Measurements from ENCODE around the gene RBM12.
"Not testable (repeated sequence)": the region's sequence is repeated elsewhere in the genome, so short reads cannot be mapped to it uniquely, and the experiment has no call there.

Gene RBM12

DNA sequence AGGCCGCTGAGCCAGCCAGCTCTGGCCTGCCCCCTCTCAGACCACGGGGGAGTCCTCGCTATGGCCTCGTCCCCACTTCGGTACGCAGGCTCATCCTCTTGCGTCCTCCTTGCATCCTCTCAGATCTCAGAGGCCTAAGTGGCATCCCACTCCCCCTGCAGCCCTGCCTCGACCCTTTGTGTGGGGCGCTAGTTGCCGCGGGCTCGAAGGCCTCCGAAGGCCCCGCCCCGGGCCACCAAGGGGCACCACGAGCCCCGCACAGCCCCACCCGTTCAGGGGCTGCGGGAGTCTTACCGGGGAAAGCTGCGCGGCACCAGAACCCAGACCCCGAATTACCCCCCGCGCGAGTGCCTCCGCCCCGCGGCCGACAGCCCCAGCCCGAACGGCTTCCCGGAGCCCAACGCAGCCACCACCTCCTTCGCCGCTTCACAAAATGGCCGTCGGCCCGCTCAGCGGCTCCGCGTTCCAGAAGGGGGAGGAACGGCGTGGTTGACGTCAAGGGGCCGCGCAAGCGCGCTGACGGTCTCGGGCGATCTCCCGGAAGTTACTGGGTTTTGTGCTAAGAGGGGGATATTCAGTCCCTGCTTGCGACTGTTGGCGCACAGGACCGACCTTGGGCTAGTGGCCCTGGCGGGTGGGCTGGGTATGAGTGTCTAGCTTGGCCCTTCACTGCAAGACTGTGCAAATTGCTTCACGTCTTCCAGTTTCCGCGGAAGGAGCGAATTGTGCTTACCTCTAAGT lies at the start of gene RBM12, which contains the start of gene CPNE1:
TSS of gene RBM12 (minus strand) at position 435 of the 741 bp plus-strand sequence. CDS start 9,578 bp downstream, outside the sequence.
TSS of gene CPNE1 (minus strand) at position 435 of the 741 bp plus-strand sequence. CDS start 31,977 bp downstream, outside the sequence.
- DNase-seq (ENCODE audit: low read depth): peak; percentile 70

DNA sequence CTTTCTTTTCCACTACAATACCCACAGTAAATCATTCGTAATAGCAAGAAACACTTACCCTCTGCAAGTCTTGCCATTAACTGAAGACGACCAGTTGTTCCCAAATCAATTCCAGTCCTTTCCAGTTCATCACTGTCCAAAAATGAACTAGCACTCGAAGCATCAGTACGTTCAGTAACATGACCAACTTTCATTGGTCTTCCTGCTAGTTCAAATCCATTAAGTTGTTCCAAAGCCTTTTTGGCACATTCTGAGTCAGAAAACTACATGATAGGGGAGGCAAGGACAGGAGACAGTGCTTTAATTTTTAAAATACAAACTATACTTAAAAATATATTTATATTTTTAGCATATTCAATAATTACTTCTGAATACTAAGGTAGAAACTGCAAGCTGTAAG lies 49.4 kb upstream of the RBM12 start:
- no peak for DNase-seq (ENCODE audit: low read depth)

DNA sequence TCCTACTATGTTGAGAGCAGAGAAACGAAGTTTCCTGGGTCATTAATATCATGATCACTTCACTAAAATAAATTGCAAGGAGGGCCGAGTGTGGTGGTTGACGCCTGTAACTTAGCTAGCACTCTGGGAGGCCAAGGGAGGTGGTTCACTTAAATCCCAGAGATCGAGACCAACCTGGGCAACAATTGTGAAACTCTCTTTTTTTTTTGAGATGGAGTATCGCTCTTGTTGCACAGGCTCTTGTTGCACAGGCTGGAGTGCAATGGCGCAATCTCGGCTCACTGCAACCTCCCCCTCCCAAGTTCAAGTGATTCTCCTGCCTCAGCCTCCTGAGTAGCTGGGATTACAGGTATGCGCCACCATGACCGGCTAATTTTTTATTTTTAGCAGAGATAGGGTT lies 48.4 kb upstream of the RBM12 start:
- not testable (repeated sequence) for DNase-seq (ENCODE audit: low read depth)

GRCh38 chr20:35711588-35712209 lies 47.0 kb upstream of the RBM12 start:
- no peak for DNase-seq (ENCODE audit: low read depth)

GRCh38 chr20:35710884-35711587 lies 46.3 kb upstream of the RBM12 start:
- DNase-seq (ENCODE audit: low read depth): no peak

GRCh38 chr20:35710039-35710438 lies 45.3 kb upstream of the RBM12 start:
- no peak for DNase-seq (ENCODE audit: low read depth)

- no peak for DNase-seq (ENCODE audit: low read depth)
Observed at GRCh38 chr20:35709259-35709658, 44.6 kb upstream of the RBM12 start.

- DNase-seq (ENCODE audit: low read depth): no peak
Observed at GRCh38 chr20:35708502-35708901, 43.8 kb upstream of the RBM12 start.

GRCh38 chr20:35706591-35707529 lies 42.2 kb upstream of the RBM12 start:
- DNase-seq (ENCODE audit: low read depth): not testable (repeated sequence)

DNA sequence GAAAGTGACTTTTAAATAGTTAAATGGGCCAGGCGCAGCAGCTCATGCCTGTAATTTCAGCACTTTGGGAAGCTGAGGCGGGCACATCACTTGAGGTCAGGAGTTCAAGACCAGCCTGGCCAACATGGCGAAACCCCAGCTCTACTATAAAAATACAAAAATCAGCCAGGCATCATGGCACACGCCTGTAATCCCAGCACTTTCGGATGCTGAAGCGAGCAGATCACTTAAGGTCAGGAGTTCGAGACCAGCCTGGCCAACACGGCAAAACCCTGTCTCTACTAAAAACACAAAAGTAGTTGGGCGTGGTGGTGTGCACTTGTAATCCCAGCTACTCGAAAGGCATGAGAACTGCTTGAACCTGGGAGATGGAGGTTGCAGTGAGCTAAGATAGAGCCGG lies 41.2 kb upstream of the RBM12 start:
- DNase-seq (ENCODE audit: low read depth): not testable (repeated sequence)

DNA sequence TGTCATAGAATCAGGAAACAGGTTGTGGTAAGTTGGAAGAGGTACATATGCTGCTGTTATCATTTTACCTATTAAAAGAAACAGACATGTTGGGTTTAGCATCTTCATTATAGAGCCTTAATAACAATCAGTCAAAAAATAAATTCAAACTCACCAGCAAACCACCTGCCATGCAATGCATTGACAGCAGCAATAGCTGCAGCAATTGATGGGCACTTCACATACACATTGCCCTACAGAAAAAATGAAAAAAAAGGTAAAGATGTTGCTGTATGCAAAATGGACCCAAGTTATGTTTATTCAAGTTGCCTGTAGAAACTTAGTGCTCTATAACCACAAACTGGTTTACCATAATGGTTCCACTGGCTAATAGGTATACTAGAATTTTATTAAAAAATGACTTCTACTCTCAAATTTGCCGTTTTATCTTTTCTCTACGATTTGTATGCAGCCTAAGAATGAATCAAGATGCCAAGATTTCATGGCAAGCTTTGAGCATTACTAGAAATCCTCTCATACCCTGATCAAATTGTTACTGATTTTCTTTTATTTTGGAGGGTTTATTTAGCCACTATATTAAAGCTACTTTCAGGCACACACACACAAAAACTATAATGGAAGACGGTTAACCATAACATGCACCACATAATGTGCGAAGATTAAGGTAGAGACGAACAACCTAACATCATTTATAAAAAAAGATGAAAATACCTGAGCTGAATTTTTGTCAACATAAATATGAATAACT lies 40.0 kb upstream of the RBM12 start:
- no peak for DNase-seq (ENCODE audit: low read depth)

DNA sequence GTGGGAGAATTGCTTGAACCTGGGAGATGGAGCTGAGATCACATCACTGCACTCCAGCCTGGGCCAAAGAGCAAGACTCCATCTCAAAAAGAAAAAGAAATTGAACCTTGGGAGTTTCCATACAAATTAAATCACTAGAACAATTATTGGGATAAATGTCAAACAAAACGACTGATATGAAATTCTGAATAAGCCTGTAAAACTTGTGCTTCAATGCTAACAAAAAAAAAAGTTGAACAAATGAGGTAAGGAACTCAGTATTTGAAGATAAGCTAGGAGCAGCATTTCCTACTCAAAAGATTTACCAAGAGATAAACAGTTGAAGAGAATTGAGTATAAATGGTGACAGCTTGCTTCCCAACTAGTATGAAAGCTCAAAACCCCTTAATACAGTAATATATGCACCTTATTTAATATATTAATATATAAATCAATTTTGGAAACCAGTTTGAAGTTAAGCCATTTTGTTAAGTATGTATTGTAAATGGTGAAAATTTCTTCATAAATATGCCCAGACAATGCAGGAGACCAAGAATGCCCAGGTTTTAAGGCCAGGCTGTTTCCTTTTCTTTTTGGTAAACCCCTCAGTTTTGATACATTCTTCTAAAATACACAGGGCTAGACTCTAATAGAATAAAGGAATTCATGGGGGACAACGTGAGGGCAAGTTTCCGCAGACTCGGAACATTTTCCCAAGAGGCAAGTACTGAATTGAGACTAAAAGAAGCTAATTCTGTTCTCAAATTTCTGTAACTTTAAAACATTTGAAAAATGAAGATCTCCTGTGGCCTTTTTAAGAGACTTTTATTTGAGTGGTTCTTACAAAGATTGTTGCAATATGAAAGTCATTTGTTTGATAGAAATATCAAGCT lies 38.4 kb upstream of the RBM12 start:
- DNase-seq (ENCODE audit: low read depth): no peak

DNA sequence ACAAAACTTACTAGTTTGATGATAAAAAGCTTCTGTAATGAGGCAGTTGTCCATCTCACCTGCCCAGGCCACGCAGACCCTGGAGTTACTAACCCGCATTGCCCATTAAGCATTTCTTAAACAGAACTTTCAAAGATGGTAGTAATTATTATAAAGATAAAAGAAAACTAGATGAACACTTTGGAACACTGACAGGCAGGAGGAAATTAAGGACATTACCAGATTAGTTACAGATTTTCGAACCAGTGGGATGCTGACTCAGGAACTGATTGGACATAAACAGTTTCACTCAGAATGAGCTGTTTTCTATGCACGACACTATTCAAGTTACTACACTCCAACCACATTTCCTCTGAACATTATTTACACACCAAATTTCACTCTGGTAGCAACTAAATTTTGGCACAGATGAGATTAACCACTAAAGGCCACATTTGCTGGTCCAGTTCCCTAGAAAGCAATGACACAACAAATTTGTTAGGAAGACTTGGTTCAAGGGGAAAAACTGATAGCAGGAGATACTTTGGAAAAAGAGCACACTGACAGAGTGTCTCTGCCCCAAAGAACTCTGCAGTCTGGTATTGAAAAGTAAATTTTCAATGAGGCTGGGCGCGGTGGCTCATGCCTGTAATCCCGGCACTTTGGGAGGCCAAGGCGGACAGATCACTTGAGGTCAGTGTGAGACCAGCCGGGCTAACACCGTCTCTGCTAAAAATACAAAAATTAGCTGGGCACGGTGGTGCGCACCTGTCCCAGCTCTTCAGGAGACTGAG lies 37.5 kb upstream of the RBM12 start:
- peak; percentile 53 for DNase-seq (ENCODE audit: low read depth)

GRCh38 chr20:35700625-35701148 lies 36.0 kb upstream of the RBM12 start:
- DNase-seq (ENCODE audit: low read depth): no peak

DNA sequence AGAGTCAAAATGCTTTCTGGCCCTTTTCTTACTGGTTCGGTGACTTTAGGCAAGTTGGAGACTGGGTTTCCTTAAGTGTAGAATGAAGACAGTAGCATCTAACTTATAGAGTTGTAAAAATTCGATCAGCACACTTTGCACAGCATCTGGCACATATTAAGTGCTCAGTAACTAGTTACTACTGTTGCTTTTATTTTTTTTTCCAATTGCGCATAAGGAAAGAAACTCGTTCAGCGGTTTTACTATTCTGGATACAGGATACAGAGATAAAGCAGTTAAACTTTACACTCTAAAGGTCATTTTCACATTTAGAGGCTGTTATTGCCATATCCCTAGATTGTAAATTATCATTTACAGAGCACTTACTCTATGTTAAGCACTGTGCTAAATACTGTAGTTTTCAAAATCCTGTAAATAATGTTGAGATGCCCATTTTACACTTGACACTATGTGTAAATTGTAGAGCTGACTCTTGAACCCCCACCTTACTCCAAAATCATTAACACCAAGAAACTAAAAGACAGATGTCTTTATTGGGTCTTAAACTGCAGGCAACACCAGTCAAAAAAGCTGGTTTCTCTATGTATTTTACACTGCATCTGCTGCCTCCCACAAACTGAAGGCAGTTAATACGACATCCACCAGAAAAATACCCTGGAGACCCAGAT lies 35.4 kb upstream of the RBM12 start:
- no peak for DNase-seq (ENCODE audit: low read depth)

- DNase-seq (ENCODE audit: low read depth): peak; percentile 49
Observed at GRCh38 chr20:35699127-35699956, 34.6 kb upstream of the RBM12 start, which contains the start of the genes NFS1 and ROMO1. Gene NFS1, minus strand, starts transcription at chr20:35699352. Its CDS starts 64 bp downstream, at chr20:35699288. Gene ROMO1, plus strand, starts transcription at chr20:35699405. Its CDS starts 228 bp downstream, at chr20:35699633.
